Measurements from ENCODE around the gene PRKAR1B. TPM values are rescaled to one million over a fixed set of nuclear protein-coding genes. Genes with fewer than 3 reads are reported as not detected.

The PRKAR1B gene
- total RNA-seq, 1 donor from 2014 or later: 14.0 TPM

- DNase-seq (ENCODE audit: low read depth) (no peak), FAIRE-seq (no peak)
- TF ChIP-seq CTCF (IDR thresholded peaks at IDR 0.05; ENCODE audit: insufficient read depth, low read length, severe bottlenecking): no peak
- Histone ChIP-seq H3K36me3 (ENCODE audit: control insufficient read depth, insufficient read depth, low read length) (no peaks in the 10 kb centered on the region), H3K27me3 (ENCODE audit: control insufficient read depth, insufficient read depth, low read length) (no peaks in the 10 kb centered on the region), H3K4me3 (ENCODE audit: low read depth, low read length) (no peak overlapping the region)
Observed at GRCh38 chr7:645606-646005, 81.5 kb downstream of the PRKAR1B start.

- Histone ChIP-seq H3K27me3 (ENCODE audit: control insufficient read depth, insufficient read depth, low read length) (no peaks in the 10 kb centered on the region), H3K4me3 (ENCODE audit: low read depth, low read length) (no peak overlapping the region), H3K36me3 (ENCODE audit: control insufficient read depth, insufficient read depth, low read length) (no peaks in the 10 kb centered on the region)
- FAIRE-seq (no peak), DNase-seq (ENCODE audit: low read depth) (no peak)
- no peak for TF ChIP-seq CTCF (IDR thresholded peaks at IDR 0.05; ENCODE audit: insufficient read depth, low read length, severe bottlenecking)
Observed at GRCh38 chr7:644381-645305, 82.4 kb downstream of the PRKAR1B start.

GRCh38 chr7:641966-642365 is 85.1 kb downstream of the PRKAR1B start:
- no peak for DNase-seq (ENCODE audit: low read depth)
- H3K4me3 ChIP-seq (ENCODE audit: low read depth, low read length): no peak overlapping the region
- H3K27me3 ChIP-seq (ENCODE audit: control insufficient read depth, insufficient read depth, low read length): no peaks in the 10 kb centered on the region
- no peak for FAIRE-seq
- H3K36me3 ChIP-seq (ENCODE audit: control insufficient read depth, insufficient read depth, low read length): no peaks in the 10 kb centered on the region
- no peak for TF ChIP-seq CTCF (IDR thresholded peaks at IDR 0.05; ENCODE audit: insufficient read depth, low read length, severe bottlenecking)

DNA sequence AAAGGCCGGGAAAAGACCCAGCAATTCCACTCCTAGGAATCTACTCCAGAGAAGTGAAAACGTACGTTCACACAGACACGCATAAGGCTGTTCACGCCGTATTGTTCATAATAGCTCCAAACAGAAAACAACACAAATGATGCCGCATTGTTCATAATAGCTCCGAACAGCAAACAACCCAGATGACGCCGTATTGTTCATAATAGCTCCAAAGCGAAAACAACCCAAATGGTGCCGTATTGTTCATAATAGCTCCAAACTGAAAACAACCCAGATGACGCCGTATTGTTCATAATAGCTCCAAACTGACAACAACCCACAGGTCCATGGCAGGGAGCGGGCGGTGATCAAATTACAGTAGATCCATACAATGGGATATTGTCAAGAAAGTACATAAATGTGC is 85.8 kb downstream of the PRKAR1B start:
- TF ChIP-seq CTCF (IDR thresholded peaks at IDR 0.05; ENCODE audit: insufficient read depth, low read length, severe bottlenecking): no peak
- no peak overlapping the region for H3K4me3 ChIP-seq (ENCODE audit: low read depth, low read length)
- H3K36me3 ChIP-seq (ENCODE audit: control insufficient read depth, insufficient read depth, low read length): no peaks in the 10 kb centered on the region
- DNase-seq (ENCODE audit: low read depth) (no peak), FAIRE-seq (no peak)
- H3K27me3 ChIP-seq (ENCODE audit: control insufficient read depth, insufficient read depth, low read length): no peaks in the 10 kb centered on the region

- Histone ChIP-seq H3K4me3 (ENCODE audit: low read depth, low read length) (no peak overlapping the region), H3K36me3 (ENCODE audit: control insufficient read depth, insufficient read depth, low read length) (no peaks in the 10 kb centered on the region), H3K27me3 (ENCODE audit: control insufficient read depth, insufficient read depth, low read length) (no peaks in the 10 kb centered on the region)
- TF ChIP-seq CTCF (IDR thresholded peaks at IDR 0.05; ENCODE audit: insufficient read depth, low read length, severe bottlenecking): no peak
- FAIRE-seq (no peak), DNase-seq (ENCODE audit: low read depth) (no peak)
Observed at GRCh38 chr7:638256-639011, 88.6 kb downstream of the PRKAR1B start.

All from bronchial epithelial cell (primary cell).